A673 (cell line): ENCODE data around the gene NEDD4L. TPM values are rescaled to one million over a fixed set of nuclear protein-coding genes. Genes with fewer than 3 reads are reported as not detected.
"Not testable (repeated sequence)": the region's sequence is repeated elsewhere in the genome, so short reads cannot be mapped to it uniquely, and the experiment has no call there.

Experiments
- BruUV-seq: library from RNA; stranded (reverse); fragments of 400-500 nt; replicated peaks from 2 replicates; lab custom pipeline; 2021; lab: Mats Ljungman, UMichigan
- CTCF ChIA-PET: fragments of 300-600 bp; sonication (Branson Sonifier 250); formaldehyde crosslinking; loops from one replicate; lab custom pipeline; 2022; ENCODE audit warnings: antibody characterized with exemption; lab: Charles Lee
- POLR2A ChIA-PET: fragments of 300-600 bp; sonication (Branson Sonifier 250); formaldehyde crosslinking; loops from one replicate; lab custom pipeline; 2022; ENCODE audit warnings: antibody characterized with exemption; ENCODE audit not compliant: low non-redundant PET; lab: Charles Lee
- DNase-seq: peaks from one replicate; pipeline ENCODE4 v3.0.0-alpha.2; 2015; ENCODE audit warnings: low spot score
- H3K27ac ChIP-seq: fragments of 200-600 bp; sonication (generic); 2 replicates; pipeline ENCODE4 v1.5.1; 2016; ENCODE audit warnings: mixed run types, low read depth, mild to moderate bottlenecking, mixed read lengths, antibody characterized with exemption, low read length; ENCODE audit not compliant: poor library complexity, severe bottlenecking
- H3K27me3 ChIP-seq: fragments of 200-600 bp; sonication (generic); replicated peaks from 2 replicates; pipeline ENCODE4 v1.6.1; 2017; ENCODE audit warnings: mixed run types, low read depth, mild to moderate bottlenecking, mixed read lengths, antibody characterized with exemption, low read length; ENCODE audit not compliant: insufficient read depth, poor library complexity
- H3K36me3 ChIP-seq: fragments of 200-600 bp; sonication (generic); 2 replicates; pipeline ENCODE4 v1.6.1; 2016; ENCODE audit warnings: mixed run types, mild to moderate bottlenecking, mixed read lengths, antibody characterized with exemption, low read length; ENCODE audit not compliant: insufficient read depth, poor library complexity, severe bottlenecking
- H3K4me1 ChIP-seq: fragments of 200-600 bp; sonication (generic); 2 replicates; pipeline ENCODE4 v1.6.1; 2017; ENCODE audit warnings: mixed run types, mild to moderate bottlenecking, mixed read lengths, antibody characterized with exemption, low read length; ENCODE audit not compliant: insufficient read depth, poor library complexity, severe bottlenecking
- H3K4me3 ChIP-seq: fragments of 200-600 bp; sonication (generic); 2 replicates; pipeline ENCODE4 v1.5.1; 2016; ENCODE audit warnings: low read depth, mixed run types, mild to moderate bottlenecking, mixed read lengths, low read length; ENCODE audit not compliant: poor library complexity, severe bottlenecking
- H3K9me3 ChIP-seq: fragments of 200-600 bp; sonication (generic); 2 replicates; pipeline ENCODE4 v1.6.1; 2016; ENCODE audit warnings: mixed run types, low read depth, mild to moderate bottlenecking, mixed read lengths, antibody characterized with exemption, low read length; ENCODE audit not compliant: poor library complexity, severe bottlenecking
- CTCF ChIP-seq: fragments of 300-800, 200-600 bp; sonication (generic); conservative IDR thresholded peaks from 2 replicates; pipeline ENCODE4 v1.5.1; 2017; ENCODE audit warnings: low read depth, mild to moderate bottlenecking, antibody characterized with exemption, low read length, moderate library complexity, mixed read lengths
- EZH2 ChIP-seq: fragments of 200-600 bp; sonication (generic); IDR thresholded peaks from 2 replicates; pipeline ENCODE4 v1.6.1; 2017; ENCODE audit warnings: borderline replicate concordance, low read depth, mild to moderate bottlenecking, mixed read lengths, antibody characterized with exemption, low read length; ENCODE audit not compliant: poor library complexity, severe bottlenecking
- intact Hi-C: fragments of 100-400 bp; cut with micrococcal nuclease; formaldehyde crosslinking; loops from one replicate; pipeline ENCODE4 v1.10.0; 2022; ENCODE audit not compliant: unreplicated experiment
- total RNA-seq: library from RNA; stranded (reverse); gene quantifications from 2 replicates; pipeline ENCODE4 v1.2.3, GENCODE V29; 2021

Gene NEDD4L
- total RNA-seq, 1 experiment from 2014 or later = 15.3 TPM

GRCh38 chr18:58168221-58168620 is 124.2 kb downstream of the NEDD4L start:
- TF ChIP-seq CTCF (no peak), EZH2 (no peak)
- Histone ChIP-seq H3K27ac (no peak overlapping the region), H3K4me1 (no peaks in the 10 kb centered on the region), H3K36me3 (no peaks in the 10 kb centered on the region), H3K4me3 (no peak overlapping the region), H3K9me3 (no peaks in the 10 kb centered on the region), H3K27me3 (no peaks in the 10 kb centered on the region)
- intact Hi-C loops = no loop called here
- no peak for DNase-seq
- ChIA-PET POLR2A (no interaction called here), CTCF (no interaction called here)
- BruUV-seq = no TSS peak

GRCh38 chr18:58168993-58169392 is 125.0 kb downstream of the NEDD4L start:
- no peaks in the 10 kb centered on the region for H3K9me3 ChIP-seq
- no TSS peak for BruUV-seq
- H3K36me3 ChIP-seq = no peaks in the 10 kb centered on the region
- intact Hi-C loops = no loop called here
- no peak overlapping the region for H3K27ac ChIP-seq
- ChIA-PET CTCF (interaction anchor here (0.5 to 0.6 kb wide), 2 partner anchors 18 to 1460 kb away, joined by 3 read pairs; no protein-coding TSS in a partner anchor), POLR2A (no interaction called here)
- H3K27me3 ChIP-seq = no peaks in the 10 kb centered on the region
- TF ChIP-seq EZH2 (no peak), CTCF (no peak)
- DNase-seq = no peak
- no peaks in the 10 kb centered on the region for H3K4me1 ChIP-seq
- no peak overlapping the region for H3K4me3 ChIP-seq

- no peak for DNase-seq
- CTCF ChIA-PET = interaction anchor here (0.5 kb wide), 1 partner anchor 18 kb away, joined by 3 read pairs; no protein-coding TSS in a partner anchor
- POLR2A ChIA-PET = no interaction called here
- intact Hi-C loops = no loop called here
- Histone ChIP-seq H3K27ac (no peak overlapping the region), H3K36me3 (no peaks in the 10 kb centered on the region), H3K4me1 (no peaks in the 10 kb centered on the region), H3K4me3 (no peak overlapping the region), H3K27me3 (no peaks in the 10 kb centered on the region), H3K9me3 (no peaks in the 10 kb centered on the region)
- TF ChIP-seq EZH2 (no peak), CTCF (no peak)
- no TSS peak for BruUV-seq
Measured at GRCh38 chr18:58169472-58169871, 125.4 kb downstream of the NEDD4L start.

- BruUV-seq, CTCF ChIA-PET, H3K27me3 ChIP-seq, H3K9me3 ChIP-seq, intact Hi-C loops, H3K36me3 ChIP-seq, H3K4me3 ChIP-seq, H3K4me1 ChIP-seq, DNase-seq, POLR2A ChIA-PET, H3K27ac ChIP-seq: not testable (repeated sequence)
Measured at GRCh38 chr18:58170036-58170435, 126.0 kb downstream of the NEDD4L start.
